ENCODE results near the gene CDKL2. TPM values are rescaled to one million over a fixed set of nuclear protein-coding genes. Genes with fewer than 3 reads are reported as not detected.
A peak's percentile ranks its signal among the peaks of the same experiment; 100 is the strongest.

Gene CDKL2
- polyA plus RNA-seq, 1 donor from 2014 or later: 25.7 TPM

GRCh38 chr4:75678473-75678872, 48.1 kb upstream of the CDKL2 start:
- peaks cover 5% of the 10 kb centered on the region for H3F3A ChIP-seq (ENCODE audit: insufficient read depth, low read length, poor library complexity, severe bottlenecking)
- H3K27ac ChIP-seq (ENCODE audit: low read length): no peak overlapping the region
- H3K9me3 ChIP-seq (ENCODE audit: low read length): no peaks in the 10 kb centered on the region
- no peak overlapping the region for H2AFZ ChIP-seq (ENCODE audit: low read depth, low read length)
- TF ChIP-seq POLR2AphosphoS5 (IDR thresholded peaks at IDR 0.05) (no peak), RAD21 (conservative IDR thresholded peaks at IDR 0.05) (no peak)
- no peaks in the 10 kb centered on the region for H3K9me2 ChIP-seq (ENCODE audit: insufficient read depth, low read length)
- H3K4me3 ChIP-seq (ENCODE audit: low read length): no peak overlapping the region
- no peaks in the 10 kb centered on the region for H3K36me3 ChIP-seq (ENCODE audit: insufficient read depth, low read length)
- no peaks in the 10 kb centered on the region for H4K20me1 ChIP-seq (ENCODE audit: insufficient read depth)
- no peak overlapping the region for H3K9ac ChIP-seq (ENCODE audit: low read length)
- no peak overlapping the region for H3K4me2 ChIP-seq (ENCODE audit: low read length)
- H3K27me3 ChIP-seq (ENCODE audit: insufficient read depth, low read depth, low read length): no peaks in the 10 kb centered on the region
- H3K79me2 ChIP-seq (replicated peaks; ENCODE audit: insufficient read depth, low read length): no peaks in the 10 kb centered on the region

- H3F3A ChIP-seq (ENCODE audit: insufficient read depth, low read length, poor library complexity, severe bottlenecking): peaks cover 10% of the 10 kb centered on the region
- H3K27ac ChIP-seq (ENCODE audit: low read length): no peak overlapping the region
- peaks cover 13% of the 10 kb centered on the region for H4K20me1 ChIP-seq (ENCODE audit: insufficient read depth)
- H3K9me2 ChIP-seq (ENCODE audit: insufficient read depth, low read length): no peaks in the 10 kb centered on the region
- H3K4me3 ChIP-seq (ENCODE audit: low read length): no peak overlapping the region
- H2AFZ ChIP-seq (ENCODE audit: low read depth, low read length): no peak overlapping the region
- no peaks in the 10 kb centered on the region for H3K9me3 ChIP-seq (ENCODE audit: low read length)
- H3K9ac ChIP-seq (ENCODE audit: low read length): no peak overlapping the region
- H3K36me3 ChIP-seq (ENCODE audit: insufficient read depth, low read length): no peaks in the 10 kb centered on the region
- TF ChIP-seq CTCF (IDR thresholded peaks at IDR 0.05; ENCODE audit: poor library complexity, severe bottlenecking): no peak
- TF ChIP-seq TAF1 (IDR thresholded peaks at IDR 0.05; ENCODE audit: low read depth): no peak
- TF ChIP-seq EP300 (conservative IDR thresholded peaks at IDR 0.05; ENCODE audit: poor library complexity, severe bottlenecking): no peak
- TF ChIP-seq POLR2AphosphoS5 (IDR thresholded peaks at IDR 0.05): no peak
- no peak for TF ChIP-seq REST (IDR thresholded peaks at IDR 0.05; ENCODE audit: borderline replicate concordance)
- no peak for TF ChIP-seq RAD21 (conservative IDR thresholded peaks at IDR 0.05)
- TF ChIP-seq SMC3 (conservative IDR thresholded peaks at IDR 0.05; ENCODE audit: poor library complexity): no peak
- peaks cover 23% of the 10 kb centered on the region for H3K79me2 ChIP-seq (replicated peaks; ENCODE audit: insufficient read depth, low read length)
- no peaks in the 10 kb centered on the region for H3K27me3 ChIP-seq (ENCODE audit: insufficient read depth, low read depth, low read length)
- no peak overlapping the region for H3K4me2 ChIP-seq (ENCODE audit: low read length)
These were observed 44.7 kb upstream of the CDKL2 start for GRCh38 chr4:75675004-75675531.

- peaks cover 34% of the 10 kb centered on the region for H3K79me2 ChIP-seq (replicated peaks; ENCODE audit: insufficient read depth, low read length)
- peak overlapping the region; percentile 89 for H3K4me3 ChIP-seq (ENCODE audit: low read length)
These were observed 43.6 kb upstream of the CDKL2 start for GRCh38 chr4:75673959-75674328.

More at GRCh38 chr4:75673959-75674328, 43.6 kb upstream of the CDKL2 start:
- Histone ChIP-seq H3K27me3 (ENCODE audit: insufficient read depth, low read depth, low read length) (no peaks in the 10 kb centered on the region), H4K20me1 (ENCODE audit: insufficient read depth) (peaks cover 16% of the 10 kb centered on the region), H2AFZ (ENCODE audit: low read depth, low read length) (peak overlapping the region; percentile 88), H3K9ac (ENCODE audit: low read length) (peak overlapping the region; percentile 98), H3K9me3 (ENCODE audit: low read length) (no peaks in the 10 kb centered on the region), H3K36me3 (ENCODE audit: insufficient read depth, low read length) (no peaks in the 10 kb centered on the region), H3K9me2 (ENCODE audit: insufficient read depth, low read length) (no peaks in the 10 kb centered on the region), H3K4me2 (ENCODE audit: low read length) (peak overlapping the region; percentile 98), H3F3A (ENCODE audit: insufficient read depth, low read length, poor library complexity, severe bottlenecking) (peaks cover 10% of the 10 kb centered on the region), H3K27ac (ENCODE audit: low read length) (peak overlapping the region; percentile 99)
- TF ChIP-seq TAF1 (IDR thresholded peaks at IDR 0.05; ENCODE audit: low read depth) (no peak), RAD21 (conservative IDR thresholded peaks at IDR 0.05) (no peak), EP300 (conservative IDR thresholded peaks at IDR 0.05; ENCODE audit: poor library complexity, severe bottlenecking) (no peak), CTCF (IDR thresholded peaks at IDR 0.05; ENCODE audit: poor library complexity, severe bottlenecking) (no peak), MXI1 (conservative IDR thresholded peaks at IDR 0.05; ENCODE audit: poor library complexity, severe bottlenecking) (no peak), EZH2 (IDR thresholded peaks at IDR 0.05; ENCODE audit: borderline replicate concordance, insufficient read depth, low read length, poor library complexity, severe bottlenecking) (no peak), SMC3 (conservative IDR thresholded peaks at IDR 0.05; ENCODE audit: poor library complexity) (no peak), REST (IDR thresholded peaks at IDR 0.05; ENCODE audit: borderline replicate concordance) (no peak), POLR2AphosphoS5 (IDR thresholded peaks at IDR 0.05) (no peak)

Data from neural cell (in vitro differentiated cells).